Upper lobe of left lung (tissue), 4 donors: ENCODE results near the gene CERK.

Source experiments
- CTCF ChIP-seq, 6 experiments: fragments of 450-650 bp in 4 of 6; fragments of 200-600 bp in 2 of 6; sonication (generic) in 2 of 6; IDR thresholded peaks; one replicate each; pipeline ENCODE4 v1.5.1; 2016 to 2019; ENCODE audit warnings: antibody characterized with exemption in 6 of 6
- EP300 ChIP-seq, 4 donors: sonication (generic); formaldehyde crosslinking; IDR thresholded peaks; one replicate each; pipeline ENCODE4 v1.5.1; 2017; ENCODE audit warnings: antibody characterized with exemption in 4 of 4, control low read depth in 2 of 4
- POLR2AphosphoS5 ChIP-seq, 2 donors: sonication (generic); formaldehyde crosslinking; IDR thresholded peaks; one replicate each; pipeline ENCODE4 v1.5.1; 2017; ENCODE audit warnings: antibody characterized with exemption in 2 of 2

GRCh38 chr22:46666577-46667244, 71.3 kb downstream of the CERK start:
- no peak for TF ChIP-seq EP300 (IDR thresholded peaks at IDR 0.05)
- TF ChIP-seq CTCF (IDR thresholded peaks at IDR 0.05), result no peak
- no peak for TF ChIP-seq POLR2AphosphoS5 (IDR thresholded peaks at IDR 0.05)
